Prostate gland (tissue), 2 donors: ENCODE measurements around the gene SMIM43.

Experiments
- CTCF ChIP-seq, 4 experiments: fragments of 200-600 bp in 2 of 4; fragments of 450-650 bp in 2 of 4; sonication (generic) in 2 of 4; IDR thresholded peaks; 1 replicate in 3 of 4; 2 replicates in 1 of 4; pipeline ENCODE4 v1.5.1; 2016 to 2019; ENCODE audit warnings: antibody characterized with exemption in 4 of 4, mild to moderate bottlenecking in 2 of 4, moderate library complexity in 2 of 4
- POLR2A ChIP-seq: fragments of 450-650 bp; IDR thresholded peaks from one replicate; pipeline ENCODE4 v1.6.1; 2016; ENCODE audit warnings: antibody characterized with exemption, mild to moderate bottlenecking

DNA sequence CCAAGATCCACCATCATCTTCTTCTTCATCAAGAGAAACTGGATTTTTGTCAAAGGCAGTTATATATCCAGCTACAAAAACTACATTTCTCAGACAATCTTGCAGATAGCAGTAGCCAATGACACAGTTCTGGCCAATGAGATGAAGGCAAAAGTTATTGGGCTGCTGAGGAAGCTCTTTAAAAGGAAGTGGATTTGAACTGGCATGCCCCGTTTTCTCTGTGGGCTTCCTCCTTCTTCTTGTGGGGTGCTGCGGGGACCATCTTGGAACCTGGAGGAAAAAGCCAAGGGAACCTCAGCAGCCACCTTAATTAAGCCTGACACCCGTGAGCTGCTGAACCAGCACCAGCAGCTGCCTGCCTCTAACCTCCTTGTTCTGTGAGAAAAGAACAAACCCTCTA, 4.8 kb downstream of the SMIM43 start:
- TF ChIP-seq POLR2A, result no peak
- TF ChIP-seq CTCF (IDR thresholded peaks at IDR 0.05), result no peak
